Measurements from ENCODE around the gene SGCG. TPM values are rescaled to one million over a fixed set of nuclear protein-coding genes. Genes with fewer than 3 reads are reported as not detected.
"Not testable (repeated sequence)": the region's sequence is repeated elsewhere in the genome, so short reads cannot be mapped to it uniquely, and the experiment has no call there.

Gene SGCG
- total RNA-seq, 1 experiment from 2014 or later: 0.15 TPM

GRCh38 chr13:23289917-23290357 is 109.2 kb downstream of the SGCG start:
- H2AFZ ChIP-seq (ENCODE audit: low read depth, low read length, poor library complexity, severe bottlenecking): no peak overlapping the region
- RAD21 ChIA-PET (ENCODE audit: low non-redundant PET in 1 of 2, low total read pairs in 2 of 2, uncharacterized antibody in 2 of 2, unreplicated experiment in 2 of 2): no interaction called here
- no peak overlapping the region for H3K4me2 ChIP-seq (ENCODE audit: low read length)
- no peaks in the 10 kb centered on the region for H3K4me1 ChIP-seq (ENCODE audit: control insufficient read depth in 1 of 2, insufficient read depth in 2 of 2, low read length in 2 of 2)
- H3K36me3 ChIP-seq (ENCODE audit: control insufficient read depth in 1 of 2, insufficient read depth in 2 of 2, low read length in 2 of 2): no peaks in the 10 kb centered on the region
- no peaks in the 10 kb centered on the region for H3K9me2 ChIP-seq (ENCODE audit: insufficient read depth)
- DNase-seq (ENCODE audit: low read depth, low spot score) (no peak), ATAC-seq (no peak)
- H3K4me3 ChIP-seq (replicated peaks in 1 of 2; ENCODE audit: low read depth in 1 of 2, low read length in 2 of 2): no peak overlapping the region
- H3K9me3 ChIP-seq (ENCODE audit: control insufficient read depth in 1 of 2, insufficient read depth in 1 of 2, low read depth in 1 of 2, low read length in 2 of 2): no peaks in the 10 kb centered on the region
- BruUV-seq (replicated peaks): no TSS peak
- no peak overlapping the region for H3K27ac ChIP-seq (ENCODE audit: low read depth, low read length)
- H3K79me2 ChIP-seq (ENCODE audit: insufficient read depth, low read length): no peaks in the 10 kb centered on the region
- no peak overlapping the region for H3K9ac ChIP-seq (ENCODE audit: low read length)
- POLR2A ChIA-PET: no interaction called here
- H3K27me3 ChIP-seq (ENCODE audit: insufficient read depth, low read length): no peaks in the 10 kb centered on the region
- intact Hi-C loops (cut with micrococcal nuclease): no loop called here
- CTCF ChIA-PET: no interaction called here
- H4K20me1 ChIP-seq (ENCODE audit: insufficient read depth): no peaks in the 10 kb centered on the region
- TF ChIP-seq SRF (IDR thresholded peaks at IDR 0.05; ENCODE audit: low read depth) (no peak), EGR1 (IDR thresholded peaks at IDR 0.05; ENCODE audit: low read depth) (no peak), ELF1 (IDR thresholded peaks at IDR 0.05; ENCODE audit: borderline replicate concordance, low read depth) (no peak), FOSL1 (IDR thresholded peaks at IDR 0.05; ENCODE audit: low read depth) (no peak), CBX3 (IDR thresholded peaks at IDR 0.05; ENCODE audit: low read depth) (no peak), CEBPB (IDR thresholded peaks at IDR 0.05; ENCODE audit: low read depth) (no peak), POLR2AphosphoS5 (IDR thresholded peaks at IDR 0.05; ENCODE audit: low read depth, low read length) (no peak), JUND (IDR thresholded peaks at IDR 0.05) (no peak)

GRCh38 chr13:23292586-23292985 is 111.8 kb downstream of the SGCG start:
- no peak for TF ChIP-seq RAD21 (IDR thresholded peaks at IDR 0.05; ENCODE audit: low read depth)
- no peak for TF ChIP-seq EZH2 (IDR thresholded peaks at IDR 0.05)
- TF ChIP-seq EZH2phosphoT487 (IDR thresholded peaks at IDR 0.05; ENCODE audit: borderline replicate concordance): no peak
- TF ChIP-seq FOSL1 (IDR thresholded peaks at IDR 0.05; ENCODE audit: low read depth): no peak

GRCh38 chr13:23314837-23315236 is 134.1 kb downstream of the SGCG start:
- not testable (repeated sequence) for H3K9me2 ChIP-seq (ENCODE audit: insufficient read depth)

More at GRCh38 chr13:23292586-23292985, 111.8 kb downstream of the SGCG start:
- H4K20me1 ChIP-seq (ENCODE audit: insufficient read depth): no peaks in the 10 kb centered on the region
- no peak overlapping the region for H3K4me2 ChIP-seq (ENCODE audit: low read length)
- ATAC-seq: no peak
- DNase-seq (ENCODE audit: low read depth, low spot score): no peak
- no peaks in the 10 kb centered on the region for H3K27me3 ChIP-seq (ENCODE audit: insufficient read depth, low read length)
- H2AFZ ChIP-seq (ENCODE audit: low read depth, low read length, poor library complexity, severe bottlenecking): no peak overlapping the region
- H3K9me3 ChIP-seq (ENCODE audit: control insufficient read depth in 1 of 2, insufficient read depth in 1 of 2, low read depth in 1 of 2, low read length in 2 of 2): no peaks in the 10 kb centered on the region
- intact Hi-C loops (cut with micrococcal nuclease): no loop called here
- ChIA-PET CTCF (no interaction called here), POLR2A (no interaction called here), RAD21 (ENCODE audit: low non-redundant PET in 1 of 2, low total read pairs in 2 of 2, uncharacterized antibody in 2 of 2, unreplicated experiment in 2 of 2) (no interaction called here)
- no peaks in the 10 kb centered on the region for H3K79me2 ChIP-seq (ENCODE audit: insufficient read depth, low read length)
- no peaks in the 10 kb centered on the region for H3K4me1 ChIP-seq (ENCODE audit: control insufficient read depth in 1 of 2, insufficient read depth in 2 of 2, low read length in 2 of 2)
- H3K4me3 ChIP-seq (replicated peaks in 1 of 2; ENCODE audit: low read depth in 1 of 2, low read length in 2 of 2): no peak overlapping the region
- H3K27ac ChIP-seq (ENCODE audit: low read depth, low read length): no peak overlapping the region
- no peaks in the 10 kb centered on the region for H3K9me2 ChIP-seq (ENCODE audit: insufficient read depth)
- no peaks in the 10 kb centered on the region for H3K36me3 ChIP-seq (ENCODE audit: control insufficient read depth in 1 of 2, insufficient read depth in 2 of 2, low read length in 2 of 2)
- BruUV-seq (replicated peaks): no TSS peak
- H3K9ac ChIP-seq (ENCODE audit: low read length): no peak overlapping the region

More at GRCh38 chr13:23314837-23315236, 134.1 kb downstream of the SGCG start:
- H3K27me3 ChIP-seq (ENCODE audit: insufficient read depth, low read length); POLR2A ChIA-PET; DNase-seq (ENCODE audit: low read depth, low spot score); H3K36me3 ChIP-seq (ENCODE audit: control insufficient read depth in 1 of 2, insufficient read depth in 2 of 2, low read length in 2 of 2); H3K79me2 ChIP-seq (ENCODE audit: insufficient read depth, low read length); H3K4me1 ChIP-seq (ENCODE audit: control insufficient read depth in 1 of 2, insufficient read depth in 2 of 2, low read length in 2 of 2); CTCF ChIA-PET; H4K20me1 ChIP-seq (ENCODE audit: insufficient read depth); H3K4me2 ChIP-seq (ENCODE audit: low read length); H2AFZ ChIP-seq (ENCODE audit: low read depth, low read length, poor library complexity, severe bottlenecking); H3K9ac ChIP-seq (ENCODE audit: low read length); BruUV-seq (replicated peaks); H3K9me3 ChIP-seq (ENCODE audit: control insufficient read depth in 1 of 2, insufficient read depth in 1 of 2, low read depth in 1 of 2, low read length in 2 of 2); ATAC-seq; H3K27ac ChIP-seq (ENCODE audit: low read depth, low read length); H3K4me3 ChIP-seq (replicated peaks in 1 of 2; ENCODE audit: low read depth in 1 of 2, low read length in 2 of 2); RAD21 ChIA-PET (ENCODE audit: low non-redundant PET in 1 of 2, low total read pairs in 2 of 2, uncharacterized antibody in 2 of 2, unreplicated experiment in 2 of 2): not testable (repeated sequence)
- intact Hi-C loops (cut with micrococcal nuclease): loop anchor here (5.0 kb wide), 1 partner anchor 373 kb away; no protein-coding TSS in a partner anchor

All from HCT116 (cell line).